Ascending aorta (tissue), 2 donors: ENCODE measurements around the gene PHLPP1. TPM values are rescaled to one million over a fixed set of nuclear protein-coding genes. Genes with fewer than 3 reads are reported as not detected.

Source experiments
- DNase-seq, 2 donors: peaks; one replicate each; pipeline ENCODE4 v3.0.0-alpha.2; 2019; ENCODE audit warnings: low spot score in 2 of 2
- H3K27ac ChIP-seq, 2 donors: fragments of 200-600 bp; sonication (generic); one replicate each; pipeline ENCODE4 v1.5.1; 2016 to 2017; ENCODE audit warnings: mild to moderate bottlenecking in 1 of 2
- H3K27me3 ChIP-seq: fragments of 200-600 bp; sonication (generic); one replicate; pipeline ENCODE4 v1.5.1; 2017
- H3K36me3 ChIP-seq, 2 donors: fragments of 200-600 bp; sonication (generic); one replicate each; pipeline ENCODE4 v1.5.1; 2016
- H3K4me1 ChIP-seq, 2 donors: fragments of 200-600 bp; sonication (generic); one replicate each; pipeline ENCODE4 v1.5.1; 2016 to 2017; ENCODE audit warnings: mild to moderate bottlenecking in 1 of 2
- H3K4me3 ChIP-seq, 2 donors: fragments of 200-600 bp; sonication (generic); one replicate each; pipeline ENCODE4 v1.5.1; 2016 to 2017; ENCODE audit warnings: mild to moderate bottlenecking in 1 of 2
- H3K9me3 ChIP-seq, 2 donors: fragments of 200-600 bp; sonication (generic); one replicate each; pipeline ENCODE4 v1.5.1; 2016
- intact Hi-C: fragments of 100-400 bp; cut with DNase I; formaldehyde crosslinking; loops from one replicate; pipeline ENCODE4 v1.15.1; 2023
- total RNA-seq: library from RNA; depleted of rRNA; stranded (reverse); fragments of >200 nt; gene quantifications from one replicate; pipeline ENCODE4 v1.1.0, GENCODE V29; 2016
- TF ChIP-seq, protein P1 (sequence below), 3 experiments: fragments of 200-600 bp in 2 of 3; fragments of 450-650 bp in 1 of 3; sonication (generic) in 2 of 3; IDR thresholded peaks; one replicate each; pipeline ENCODE4 v1.5.1; 2016 to 2019; ENCODE audit warnings: antibody characterized with exemption in 3 of 3, mild to moderate bottlenecking in 1 of 3, moderate library complexity in 1 of 3

PHLPP1 gene
- total RNA-seq, 1 donor from 2014 or later = 9.8 TPM

DNA sequence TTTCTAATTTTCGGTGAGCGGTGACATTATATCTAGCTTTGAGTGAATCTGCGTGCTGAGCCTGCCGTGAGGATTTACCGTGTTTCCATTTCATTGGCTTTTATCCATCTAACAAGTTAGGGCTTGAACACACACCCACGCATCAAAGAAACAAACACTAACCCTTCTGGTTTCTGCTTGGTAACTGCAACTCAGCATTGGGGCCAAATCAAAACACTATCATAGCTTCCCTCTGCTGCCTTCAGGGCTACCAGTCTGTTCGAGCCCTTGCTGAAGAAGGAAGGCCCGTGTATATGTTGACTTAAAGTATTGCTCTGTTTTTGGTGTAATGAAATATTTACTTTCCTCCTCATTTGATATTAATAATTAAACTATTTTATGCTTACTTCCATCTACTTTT lies 227.2 kb downstream of the PHLPP1 start:
- no peaks in the 10 kb centered on the region for H3K27me3 ChIP-seq
- TF ChIP-seq, protein P1, sequence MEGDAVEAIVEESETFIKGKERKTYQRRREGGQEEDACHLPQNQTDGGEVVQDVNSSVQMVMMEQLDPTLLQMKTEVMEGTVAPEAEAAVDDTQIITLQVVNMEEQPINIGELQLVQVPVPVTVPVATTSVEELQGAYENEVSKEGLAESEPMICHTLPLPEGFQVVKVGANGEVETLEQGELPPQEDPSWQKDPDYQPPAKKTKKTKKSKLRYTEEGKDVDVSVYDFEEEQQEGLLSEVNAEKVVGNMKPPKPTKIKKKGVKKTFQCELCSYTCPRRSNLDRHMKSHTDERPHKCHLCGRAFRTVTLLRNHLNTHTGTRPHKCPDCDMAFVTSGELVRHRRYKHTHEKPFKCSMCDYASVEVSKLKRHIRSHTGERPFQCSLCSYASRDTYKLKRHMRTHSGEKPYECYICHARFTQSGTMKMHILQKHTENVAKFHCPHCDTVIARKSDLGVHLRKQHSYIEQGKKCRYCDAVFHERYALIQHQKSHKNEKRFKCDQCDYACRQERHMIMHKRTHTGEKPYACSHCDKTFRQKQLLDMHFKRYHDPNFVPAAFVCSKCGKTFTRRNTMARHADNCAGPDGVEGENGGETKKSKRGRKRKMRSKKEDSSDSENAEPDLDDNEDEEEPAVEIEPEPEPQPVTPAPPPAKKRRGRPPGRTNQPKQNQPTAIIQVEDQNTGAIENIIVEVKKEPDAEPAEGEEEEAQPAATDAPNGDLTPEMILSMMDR (IDR thresholded peaks at IDR 0.05) = no peak
- H3K4me3 ChIP-seq = no peak overlapping the region
- H3K27ac ChIP-seq = no peak overlapping the region
- peaks cover 6 to 22% of the 10 kb centered on the region in 2 donors for H3K4me1 ChIP-seq
- intact Hi-C loops = loop anchor here (5.0 kb wide), 1 partner anchor 515 kb away; no protein-coding TSS in a partner anchor
- H3K36me3 ChIP-seq = peaks cover 6 to 16% of the 10 kb centered on the region in 2 donors
- no peak for DNase-seq
- no peaks in the 10 kb centered on the region for H3K9me3 ChIP-seq

DNA sequence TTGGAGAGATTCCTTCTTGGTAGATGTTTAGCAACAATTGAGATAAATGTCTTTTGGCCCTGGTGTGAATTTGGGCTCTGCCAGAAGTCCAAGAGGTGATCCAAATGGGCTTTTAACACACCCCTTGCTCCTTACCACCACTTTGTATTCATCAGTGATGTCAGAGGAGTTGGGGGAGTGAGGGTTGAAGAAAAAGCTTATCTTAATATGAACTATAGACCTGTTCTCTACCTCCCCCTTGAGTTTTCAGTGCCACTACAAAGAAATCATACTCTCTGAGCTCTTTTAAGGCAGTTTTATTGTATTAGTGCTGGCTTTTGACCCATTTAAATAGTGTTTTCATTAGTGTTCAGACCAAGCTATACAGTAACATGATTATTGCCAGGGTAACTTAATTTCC lies 229.1 kb downstream of the PHLPP1 start:
- H3K4me3 ChIP-seq = no peak overlapping the region
- no peak overlapping the region for H3K27ac ChIP-seq
- DNase-seq = no peak
- intact Hi-C loops = loop anchor here (5.0 kb wide), 1 partner anchor 517 kb away; no protein-coding TSS in a partner anchor
- TF ChIP-seq, protein P1 (IDR thresholded peaks at IDR 0.05) = no peak
- H3K36me3 ChIP-seq = peaks cover 6 to 16% of the 10 kb centered on the region in 2 donors
- H3K9me3 ChIP-seq = no peaks in the 10 kb centered on the region
- peaks cover 0 to 5% of the 10 kb centered on the region in 2 donors for H3K4me1 ChIP-seq
- H3K27me3 ChIP-seq = no peaks in the 10 kb centered on the region

GRCh38 chr18:62948788-62949187 lies 233.4 kb downstream of the PHLPP1 start:
- TF ChIP-seq, protein P1 (IDR thresholded peaks at IDR 0.05) = no peak
- intact Hi-C loops = no loop called here
- no peak for DNase-seq

GRCh38 chr18:62950246-62950645 lies 234.9 kb downstream of the PHLPP1 start:
- DNase-seq = no peak
- Histone ChIP-seq H3K4me3 (no peak overlapping the region), H3K9me3 (no peaks in the 10 kb centered on the region), H3K4me1 (no peaks in the 10 kb centered on the region), H3K36me3 (peaks cover 3 to 13% of the 10 kb centered on the region in 2 donors), H3K27ac (no peak overlapping the region), H3K27me3 (no peaks in the 10 kb centered on the region)
- intact Hi-C loops = no loop called here
- TF ChIP-seq, protein P1 (IDR thresholded peaks at IDR 0.05) = no peak

More at GRCh38 chr18:62948788-62949187, 233.4 kb downstream of the PHLPP1 start:
- Histone ChIP-seq H3K27me3 (no peaks in the 10 kb centered on the region), H3K27ac (no peak overlapping the region), H3K9me3 (no peaks in the 10 kb centered on the region), H3K4me3 (no peak overlapping the region), H3K36me3 (peaks cover 6 to 16% of the 10 kb centered on the region in 2 donors), H3K4me1 (no peaks in the 10 kb centered on the region)

DNA sequence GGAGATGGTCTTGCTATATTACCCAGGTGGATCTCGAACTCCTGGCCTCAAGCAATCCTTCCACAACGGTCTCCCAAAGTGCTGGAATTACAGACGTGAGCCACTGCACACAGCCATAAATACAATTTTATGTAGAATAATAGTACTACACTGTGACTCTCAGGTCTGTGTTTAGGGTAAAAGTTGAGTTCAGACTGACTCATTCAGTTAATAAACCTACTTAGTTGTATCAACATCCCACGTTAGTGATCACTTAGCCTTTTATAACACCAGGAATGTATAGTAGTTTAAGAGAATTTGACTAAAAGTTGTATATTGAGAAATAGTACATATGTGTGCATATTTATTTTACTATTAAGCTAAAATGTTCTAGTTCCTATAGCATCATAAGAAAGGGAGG lies 237.5 kb downstream of the PHLPP1 start:
- H3K27ac ChIP-seq = no peak overlapping the region
- H3K4me1 ChIP-seq = no peaks in the 10 kb centered on the region
- TF ChIP-seq, protein P1 (IDR thresholded peaks at IDR 0.05) = no peak
- no peaks in the 10 kb centered on the region for H3K27me3 ChIP-seq
- H3K9me3 ChIP-seq = no peaks in the 10 kb centered on the region
- intact Hi-C loops = no loop called here
- H3K36me3 ChIP-seq = no peaks in the 10 kb centered on the region
- DNase-seq = no peak
- no peak overlapping the region for H3K4me3 ChIP-seq

DNA sequence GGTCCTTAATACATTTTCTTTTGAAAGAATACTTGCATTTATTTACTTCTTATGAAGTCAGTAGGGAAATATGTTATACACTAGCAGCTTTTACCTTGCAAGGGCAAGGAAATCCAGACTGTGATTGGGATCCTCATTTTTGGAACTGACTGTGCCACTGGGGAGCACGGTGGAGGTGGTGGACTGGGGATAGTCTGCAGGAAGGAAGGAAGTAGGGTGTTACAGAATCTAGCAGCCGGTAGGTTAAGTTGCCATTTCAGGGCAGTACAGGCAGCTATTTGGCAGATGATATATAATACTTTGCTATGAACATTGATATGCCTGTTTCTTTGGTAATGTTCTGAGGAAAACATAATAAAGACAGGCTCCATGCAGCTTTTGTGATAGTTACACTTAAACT lies 238.3 kb downstream of the PHLPP1 start:
- Histone ChIP-seq H3K4me3 (no peak overlapping the region), H3K9me3 (no peaks in the 10 kb centered on the region), H3K27me3 (no peaks in the 10 kb centered on the region), H3K27ac (no peak overlapping the region), H3K36me3 (no peaks in the 10 kb centered on the region), H3K4me1 (no peaks in the 10 kb centered on the region)
- TF ChIP-seq, protein P1 (IDR thresholded peaks at IDR 0.05) = no peak
- no peak for DNase-seq
- intact Hi-C loops = no loop called here
